ENCODE results near the gene PPEF1.

GRCh38 chrX:18856645-18856997 lies 149.2 kb downstream of the PPEF1 start:
- TF ChIP-seq CTCF (IDR thresholded peaks at IDR 0.05; ENCODE audit: low read depth, low read length, poor library complexity, severe bottlenecking) (no peak), EZH2phosphoT487 (IDR thresholded peaks at IDR 0.05; ENCODE audit: borderline replicate concordance, low read length) (no peak)

Measured in DOHH2 (cell line).